Mesenchymal stem cell (in vitro differentiated cells and primary cell): ENCODE measurements around the gene EEFSEC.

Source experiments
- DNase-seq: peaks from one replicate; pipeline ENCODE4 v3.0.0-alpha.2; 2013
- H2AFZ ChIP-seq: one replicate; pipeline ENCODE4 v1.6.1; 2013; ENCODE audit warnings: low read depth, mild to moderate bottlenecking, control low read depth, inconsistent platforms, low read length, moderate library complexity
- H2AK5ac ChIP-seq: 2 replicates; pipeline ENCODE4 v1.6.1; 2013; ENCODE audit warnings: low read length, moderate library complexity, mild to moderate bottlenecking, inconsistent platforms; ENCODE audit not compliant: severe bottlenecking
- H2BK120ac ChIP-seq: one replicate; pipeline ENCODE4 v1.6.1; 2013; ENCODE audit warnings: low read depth, mild to moderate bottlenecking, inconsistent platforms, low read length, moderate library complexity
- H2BK12ac ChIP-seq, 2 experiments: one replicate each; pipeline ENCODE4 v1.6.1; 2013; ENCODE audit warnings: inconsistent platforms in 2 of 2, low read length in 2 of 2, mild to moderate bottlenecking in 2 of 2, moderate library complexity in 2 of 2, control low read depth in 1 of 2
- H2BK15ac ChIP-seq: one replicate; pipeline ENCODE4 v1.6.1; 2013; ENCODE audit warnings: mild to moderate bottlenecking, low read depth, inconsistent platforms; ENCODE audit not compliant: poor library complexity, severe bottlenecking
- H2BK5ac ChIP-seq: 2 replicates; pipeline ENCODE4 v1.6.1; 2013; ENCODE audit warnings: low read depth, mild to moderate bottlenecking, low read length, control low read depth, inconsistent platforms; ENCODE audit not compliant: poor library complexity, severe bottlenecking
- H3K14ac ChIP-seq, 2 experiments: one replicate each; pipeline ENCODE4 v1.6.1; 2013; ENCODE audit warnings: inconsistent platforms in 2 of 2, low read length in 2 of 2, control low read depth in 1 of 2, mild to moderate bottlenecking in 1 of 2, moderate library complexity in 1 of 2
- H3K18ac ChIP-seq, 2 experiments: one replicate each; pipeline ENCODE4 v1.6.1; 2013; ENCODE audit warnings: inconsistent platforms in 2 of 2, low read length in 2 of 2, control low read depth in 1 of 2, low read depth in 1 of 2, mild to moderate bottlenecking in 1 of 2
- H3K23ac ChIP-seq, 2 experiments: one replicate each; pipeline ENCODE4 v1.6.1; 2013; ENCODE audit warnings: inconsistent platforms in 2 of 2, low read length in 2 of 2, mild to moderate bottlenecking in 2 of 2, moderate library complexity in 2 of 2, control low read depth in 1 of 2
- H3K27ac ChIP-seq: 2 replicates; pipeline ENCODE4 v1.5.1; 2013; ENCODE audit warnings: mild to moderate bottlenecking, moderate library complexity, low read length, control low read depth, inconsistent platforms; ENCODE audit not compliant: poor library complexity, severe bottlenecking
- H3K27me3 ChIP-seq, 2 experiments: 2 replicates each; pipeline versions ENCODE4 v1.6.1 to v1.7.0; 2013; ENCODE audit warnings: low read length in 2 of 2, mild to moderate bottlenecking in 2 of 2, moderate library complexity in 2 of 2, control low read depth in 1 of 2, inconsistent platforms in 1 of 2; ENCODE audit not compliant: control insufficient read depth in 1 of 2, insufficient read depth in 1 of 2
- H3K36me3 ChIP-seq, 2 experiments: 2 replicates each; pipeline versions ENCODE4 v1.6.1 to v1.7.0; 2013; ENCODE audit warnings: low read length in 2 of 2, control low read depth in 1 of 2, inconsistent platforms in 1 of 2, low read depth in 1 of 2, mild to moderate bottlenecking in 1 of 2; ENCODE audit not compliant: insufficient read depth in 2 of 2, control insufficient read depth in 1 of 2
- H3K4ac ChIP-seq, 2 experiments: one replicate each; pipeline ENCODE4 v1.6.1; 2013; ENCODE audit warnings: inconsistent platforms in 2 of 2, low read length in 2 of 2, mild to moderate bottlenecking in 2 of 2, moderate library complexity in 2 of 2, control low read depth in 1 of 2, low read depth in 1 of 2
- H3K4me1 ChIP-seq: 2 replicates; pipeline ENCODE4 v1.6.1; 2013; ENCODE audit warnings: low read depth, low read length, control low read depth; ENCODE audit not compliant: control insufficient read depth, insufficient read depth
- H3K4me2 ChIP-seq: 2 replicates; pipeline ENCODE4 v1.6.1; 2013; ENCODE audit warnings: low read length, mild to moderate bottlenecking, inconsistent platforms; ENCODE audit not compliant: poor library complexity, severe bottlenecking
- H3K4me3 ChIP-seq, 2 experiments: 2 replicates each; pipeline versions ENCODE4 v1.5.1 to v1.7.0; 2013; ENCODE audit warnings: low read length in 2 of 2, mild to moderate bottlenecking in 2 of 2, control low read depth in 1 of 2, low read depth in 1 of 2; ENCODE audit not compliant: insufficient read depth in 1 of 2
- H3K79me1 ChIP-seq: replicated peaks from 2 replicates; pipeline ENCODE4 v1.6.1; 2013; ENCODE audit warnings: mild to moderate bottlenecking, control low read depth, low read length, inconsistent platforms; ENCODE audit not compliant: poor library complexity, severe bottlenecking
- H3K9ac ChIP-seq: 2 replicates; pipeline ENCODE4 v1.7.0; 2013; ENCODE audit warnings: mild to moderate bottlenecking, low read length, moderate library complexity
- H3K9me3 ChIP-seq: 2 replicates; pipeline ENCODE4 v1.7.0; 2013; ENCODE audit warnings: mild to moderate bottlenecking, low read length; ENCODE audit not compliant: control insufficient read depth
- H4K8ac ChIP-seq: one replicate; pipeline ENCODE4 v1.6.1; 2013; ENCODE audit warnings: inconsistent platforms, mild to moderate bottlenecking, low read length, moderate library complexity
- H4K91ac ChIP-seq: one replicate; pipeline ENCODE4 v1.6.1; 2013; ENCODE audit warnings: mild to moderate bottlenecking, low read length, inconsistent platforms
- WGBS: methylation state at CpG from one replicate; pipeline ENCODE4 v1.1.7; 2013; ENCODE audit warnings: mixed read lengths; 5-methylcytosine and 5-hydroxymethylcytosine counted together

Gene EEFSEC

DNA sequence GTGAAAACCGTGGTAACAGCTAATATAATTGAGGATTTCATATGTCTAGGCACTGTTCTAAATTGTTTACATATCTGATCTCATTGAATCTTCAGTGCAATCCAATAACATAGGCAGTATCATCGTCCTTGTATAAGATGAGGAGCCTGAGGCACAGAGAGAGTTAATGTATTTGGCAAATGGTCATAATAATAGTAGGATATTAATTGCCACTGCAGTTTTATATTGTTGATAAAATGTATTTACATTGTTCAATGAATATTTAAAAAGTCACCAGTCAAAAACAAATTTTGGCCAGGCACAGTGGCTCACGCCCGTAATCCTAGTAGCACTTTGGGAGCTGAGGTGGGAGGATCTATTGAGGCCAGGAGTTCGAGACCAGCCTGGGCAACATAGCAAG, 88.5 kb downstream of the EEFSEC start:
- H3K36me3 ChIP-seq = peaks cover 0 to under 1% of the 10 kb centered on the region in 2 experiments
- no peak overlapping the region for H2BK12ac ChIP-seq
- H2BK120ac ChIP-seq = no peak overlapping the region
- no CpG with 5 or more reads among the region's 5 CpGs for WGBS
- no peak overlapping the region for H3K18ac ChIP-seq
- H3K27me3 ChIP-seq = no peaks in the 10 kb centered on the region
- no peak overlapping the region for H2AFZ ChIP-seq
- H3K23ac ChIP-seq = no peak overlapping the region
- peaks cover 11% of the 10 kb centered on the region for H3K79me1 ChIP-seq
- H2BK15ac ChIP-seq = no peak overlapping the region
- H3K4ac ChIP-seq = no peak overlapping the region
- H2AK5ac ChIP-seq = no peak overlapping the region
- no peak overlapping the region for H3K14ac ChIP-seq
- no peak overlapping the region for H3K4me2 ChIP-seq
- H4K8ac ChIP-seq = no peak overlapping the region
- H2BK5ac ChIP-seq = no peak overlapping the region
- no peak overlapping the region for H4K91ac ChIP-seq
- peaks cover 2% of the 10 kb centered on the region for H3K4me1 ChIP-seq
- no peak overlapping the region for H3K9ac ChIP-seq
- no peak overlapping the region for H3K4me3 ChIP-seq
- H3K27ac ChIP-seq = no peak overlapping the region
- H3K9me3 ChIP-seq = no peaks in the 10 kb centered on the region
- DNase-seq = no peak

DNA sequence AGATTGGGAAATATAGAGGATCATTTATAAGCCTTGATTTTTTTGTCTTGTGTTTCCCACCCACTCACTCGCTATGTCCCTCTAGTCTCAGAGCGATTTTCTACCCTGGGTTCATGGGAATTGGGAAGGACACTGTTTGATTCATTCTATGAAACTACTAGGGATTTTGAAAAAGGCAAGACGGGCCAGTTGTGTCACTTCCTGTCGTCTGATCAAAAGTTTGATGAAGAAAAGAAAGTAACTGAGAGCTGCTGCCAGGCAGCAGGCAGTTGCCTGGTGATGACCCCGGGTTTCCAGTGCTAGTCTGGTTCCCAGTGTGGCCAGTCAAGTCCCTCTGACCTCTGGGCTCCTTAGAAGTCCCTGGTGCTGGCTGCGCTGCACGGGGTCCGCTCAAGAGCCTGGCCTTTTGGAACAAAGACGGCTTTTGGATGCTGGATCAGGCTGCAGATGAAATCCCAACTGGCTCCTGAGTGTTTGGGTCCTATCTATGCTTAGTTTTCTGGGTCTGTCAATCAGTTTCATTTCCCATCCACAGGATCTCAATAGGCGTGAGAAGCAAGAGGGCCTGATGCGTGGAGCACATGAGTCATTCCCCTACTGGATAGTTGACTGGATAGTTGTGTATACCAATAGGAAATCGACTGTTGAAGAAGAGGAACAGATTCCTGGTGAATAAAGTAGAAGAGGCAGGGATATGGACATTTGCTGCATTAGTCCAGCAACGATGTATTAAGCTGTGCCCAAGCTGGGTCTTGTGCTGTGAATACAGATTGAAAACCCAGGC, 89.7 kb downstream of the EEFSEC start:
- H3K4me2 ChIP-seq = no peak overlapping the region
- no peak overlapping the region for H2AK5ac ChIP-seq
- WGBS = 90% methylated on average over 13 of the region's 13 CpGs
- no peak overlapping the region for H3K9ac ChIP-seq
- no peak overlapping the region for H4K8ac ChIP-seq
- no peak overlapping the region for H2BK12ac ChIP-seq
- H4K91ac ChIP-seq = no peak overlapping the region
- no peak overlapping the region for H2BK120ac ChIP-seq
- H3K18ac ChIP-seq = peak overlapping the region in 1 of 2 experiments; percentile 34
- H3K14ac ChIP-seq = no peak overlapping the region
- H3K4ac ChIP-seq = no peak overlapping the region
- no peak overlapping the region for H3K4me3 ChIP-seq
- no peaks in the 10 kb centered on the region for H3K9me3 ChIP-seq
- DNase-seq = peak; percentile 46
- no peak overlapping the region for H3K23ac ChIP-seq
- no peak overlapping the region for H2AFZ ChIP-seq
- no peak overlapping the region for H3K27ac ChIP-seq
- H3K36me3 ChIP-seq = peaks cover 3 to 13% of the 10 kb centered on the region in 2 experiments
- H2BK15ac ChIP-seq = no peak overlapping the region
- H3K4me1 ChIP-seq = peaks cover 2% of the 10 kb centered on the region
- H2BK5ac ChIP-seq = no peak overlapping the region
- peaks cover 7% of the 10 kb centered on the region for H3K79me1 ChIP-seq
- no peaks in the 10 kb centered on the region for H3K27me3 ChIP-seq

DNA sequence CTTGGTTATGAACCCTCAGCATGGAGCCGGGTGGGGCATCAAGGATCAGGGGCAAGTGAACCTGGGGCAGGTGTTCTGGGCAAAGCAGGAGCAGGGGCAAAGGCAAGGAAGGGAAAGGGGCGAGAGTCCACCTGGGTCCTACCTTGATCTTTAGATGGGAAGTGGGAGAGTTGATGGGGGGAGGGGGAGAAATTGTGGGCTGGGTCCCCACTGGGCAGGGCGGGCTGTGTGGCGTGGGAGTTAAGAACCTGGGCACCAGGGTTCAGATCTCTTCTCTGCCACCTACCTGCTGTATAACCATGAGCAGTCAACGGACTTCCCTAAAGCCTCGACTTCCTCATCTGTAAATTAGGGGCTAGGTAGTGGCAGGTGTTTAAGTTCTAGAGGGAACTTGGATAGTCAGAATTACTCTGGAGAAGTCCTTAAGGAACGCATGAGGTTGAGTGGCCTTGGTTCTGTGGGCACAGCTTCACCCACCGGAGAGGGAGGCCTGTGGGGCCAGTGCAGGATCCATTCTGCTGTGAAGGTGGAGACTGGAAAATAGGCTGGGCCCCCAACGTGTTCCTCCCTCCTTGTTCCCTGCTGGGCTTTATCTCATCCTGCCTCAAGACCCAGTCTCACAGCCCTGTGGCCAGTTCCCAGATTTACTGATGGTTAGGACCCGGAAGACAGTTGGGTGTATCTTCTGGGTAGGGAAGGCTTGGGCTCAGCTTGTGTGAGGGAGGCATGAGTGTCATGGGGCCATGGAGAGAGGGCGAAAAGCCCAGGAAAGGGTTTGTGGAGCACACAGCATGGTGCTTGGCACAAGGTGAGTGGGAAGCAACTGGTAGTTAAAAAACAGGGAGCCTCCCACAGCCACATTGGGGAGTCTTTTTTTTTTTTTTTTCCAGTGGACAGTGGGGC, 90.6 kb downstream of the EEFSEC start:
- H2BK5ac ChIP-seq = no peak overlapping the region
- H3K9ac ChIP-seq = no peak overlapping the region
- H3K27ac ChIP-seq = no peak overlapping the region
- H3K4ac ChIP-seq = no peak overlapping the region
- H3K27me3 ChIP-seq = no peaks in the 10 kb centered on the region
- H3K4me2 ChIP-seq = no peak overlapping the region
- no peak overlapping the region for H3K18ac ChIP-seq
- no peak overlapping the region for H2AFZ ChIP-seq
- H3K4me3 ChIP-seq = no peak overlapping the region
- H3K9me3 ChIP-seq = no peaks in the 10 kb centered on the region
- no peak overlapping the region for H3K23ac ChIP-seq
- H4K8ac ChIP-seq = no peak overlapping the region
- no peak overlapping the region for H2BK15ac ChIP-seq
- H4K91ac ChIP-seq = no peak overlapping the region
- no peak overlapping the region for H3K14ac ChIP-seq
- H3K4me1 ChIP-seq = peaks cover 2% of the 10 kb centered on the region
- H3K36me3 ChIP-seq = peaks cover 3 to 19% of the 10 kb centered on the region in 2 experiments
- no peak overlapping the region for H2BK12ac ChIP-seq
- no peak for DNase-seq
- no peak overlapping the region for H2BK120ac ChIP-seq
- H3K79me1 ChIP-seq = peaks cover 5% of the 10 kb centered on the region
- WGBS = 87% methylated on average over 8 of the region's 11 CpGs
- no peak overlapping the region for H2AK5ac ChIP-seq

DNA sequence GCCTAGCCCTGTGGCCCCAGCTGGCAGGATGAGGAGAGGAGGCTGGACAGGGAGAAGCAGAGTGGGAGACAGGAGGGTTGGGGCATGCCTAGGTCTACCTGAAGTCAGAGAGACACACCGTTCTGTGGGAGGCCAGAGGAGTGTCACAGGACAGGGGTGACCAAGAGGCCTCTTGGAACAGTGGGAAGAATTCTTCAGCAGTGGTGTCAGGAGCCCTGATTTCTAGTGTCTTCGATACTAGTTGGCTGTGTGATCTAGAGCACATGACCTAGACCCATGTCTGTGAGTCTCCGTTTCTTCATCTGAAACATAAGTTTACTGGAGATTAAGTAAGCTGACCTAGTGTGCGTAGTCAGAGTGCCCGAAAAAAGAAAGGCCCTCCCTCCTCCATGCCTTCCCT, 92.2 kb downstream of the EEFSEC start:
- no peak overlapping the region for H3K4me2 ChIP-seq
- no peak for DNase-seq
- no peak overlapping the region for H4K8ac ChIP-seq
- H2BK15ac ChIP-seq = no peak overlapping the region
- H3K23ac ChIP-seq = no peak overlapping the region
- H2AFZ ChIP-seq = no peak overlapping the region
- H3K18ac ChIP-seq = no peak overlapping the region
- H2BK5ac ChIP-seq = no peak overlapping the region
- H2BK120ac ChIP-seq = no peak overlapping the region
- H3K27ac ChIP-seq = no peak overlapping the region
- no peaks in the 10 kb centered on the region for H3K27me3 ChIP-seq
- peaks cover 2% of the 10 kb centered on the region for H3K79me1 ChIP-seq
- peaks cover 2% of the 10 kb centered on the region for H3K4me1 ChIP-seq
- H3K4me3 ChIP-seq = no peak overlapping the region
- no peak overlapping the region for H3K4ac ChIP-seq
- peaks cover 3 to 19% of the 10 kb centered on the region in 2 experiments for H3K36me3 ChIP-seq
- H2BK12ac ChIP-seq = no peak overlapping the region
- H3K9ac ChIP-seq = no peak overlapping the region
- H4K91ac ChIP-seq = no peak overlapping the region
- H3K14ac ChIP-seq = no peak overlapping the region
- 87% methylated on average over 5 of the region's 5 CpGs for WGBS
- no peak overlapping the region for H2AK5ac ChIP-seq
- no peaks in the 10 kb centered on the region for H3K9me3 ChIP-seq
